ENCODE data around the gene NOS3.
"Not testable (repeated sequence)": the region's sequence is repeated elsewhere in the genome, so short reads cannot be mapped to it uniquely, and the experiment has no call there.

NOS3 gene

DNA sequence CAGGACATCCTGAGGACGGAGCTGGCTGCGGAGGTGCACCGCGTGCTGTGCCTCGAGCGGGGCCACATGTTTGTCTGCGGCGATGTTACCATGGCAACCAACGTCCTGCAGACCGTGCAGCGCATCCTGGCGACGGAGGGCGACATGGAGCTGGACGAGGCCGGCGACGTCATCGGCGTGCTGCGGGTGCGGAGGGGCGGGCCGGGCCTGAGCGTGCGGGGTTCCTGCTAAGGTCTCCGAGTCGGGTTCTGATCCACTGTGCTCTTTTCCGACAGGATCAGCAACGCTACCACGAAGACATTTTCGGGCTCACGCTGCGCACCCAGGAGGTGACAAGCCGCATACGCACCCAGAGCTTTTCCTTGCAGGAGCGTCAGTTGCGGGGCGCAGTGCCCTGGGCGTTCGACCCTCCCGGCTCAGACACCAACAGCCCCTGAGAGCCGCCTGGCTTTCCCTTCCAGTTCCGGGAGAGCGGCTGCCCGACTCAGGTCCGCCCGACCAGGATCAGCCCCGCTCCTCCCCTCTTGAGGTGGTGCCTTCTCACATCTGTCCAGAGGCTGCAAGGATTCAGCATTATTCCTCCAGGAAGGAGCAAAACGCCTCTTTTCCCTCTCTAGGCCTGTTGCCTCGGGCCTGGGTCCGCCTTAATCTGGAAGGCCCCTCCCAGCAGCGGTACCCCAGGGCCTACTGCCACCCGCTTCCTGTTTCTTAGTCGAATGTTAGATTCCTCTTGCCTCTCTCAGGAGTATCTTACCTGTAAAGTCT lies 23.1 kb downstream of the NOS3 start:
- DNase-seq (ENCODE audit: low read depth in 4 of 4, low spot score in 1 of 4), result peak; percentile 57 to 77 (median 70)

DNA sequence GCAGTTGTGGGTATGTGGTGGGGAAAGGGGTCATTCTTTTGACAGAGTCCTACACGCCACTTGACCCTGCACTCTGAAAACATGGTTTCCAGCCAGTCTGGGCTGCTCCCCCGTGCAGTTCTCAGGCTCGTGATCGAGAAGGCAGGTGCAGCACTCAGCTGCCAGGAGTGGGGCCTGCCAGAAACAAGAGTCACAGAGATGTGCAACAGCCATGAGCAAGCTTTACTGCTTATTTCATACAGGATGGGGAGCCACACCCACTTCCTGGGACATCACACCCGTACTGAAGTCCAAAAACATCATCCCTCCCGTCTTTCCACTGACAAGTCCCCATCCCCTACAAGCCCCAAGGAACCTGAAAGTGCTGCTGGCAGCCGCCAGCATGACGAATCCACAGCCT lies 24.1 kb downstream of the NOS3 start:
- DNase-seq (ENCODE audit: low read depth in 4 of 4, low spot score in 1 of 4), result no peak

GRCh38 chr7:151015967-151016366 lies 25.1 kb downstream of the NOS3 start:
- DNase-seq (ENCODE audit: low read depth in 4 of 4, low spot score in 1 of 4), result no peak

GRCh38 chr7:151016505-151016904 lies 25.7 kb downstream of the NOS3 start:
- no peak for DNase-seq (ENCODE audit: low read depth in 4 of 4, low spot score in 1 of 4)

DNA sequence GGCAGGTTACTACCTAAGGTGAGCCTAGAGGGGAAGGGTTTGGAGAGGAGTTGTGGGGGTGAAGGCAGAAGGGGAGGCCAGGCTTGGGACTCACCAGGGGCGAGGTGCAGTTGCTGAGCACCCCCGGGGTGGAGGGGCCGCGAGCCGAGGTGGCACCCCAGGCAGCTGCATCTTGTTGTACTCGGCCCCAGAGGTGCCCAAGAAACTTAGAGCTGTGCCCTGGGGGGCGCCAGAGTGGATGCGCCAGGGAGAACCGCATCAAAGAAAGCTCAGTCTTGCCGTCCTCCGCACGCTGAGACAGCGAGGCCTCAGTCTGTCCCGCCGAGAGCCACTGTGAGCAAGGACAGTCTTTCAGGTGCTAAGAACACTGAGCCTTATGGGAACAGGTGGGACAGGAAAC lies 26.1 kb downstream of the NOS3 start:
- no peak for DNase-seq (ENCODE audit: low read depth in 4 of 4, low spot score in 1 of 4)

DNA sequence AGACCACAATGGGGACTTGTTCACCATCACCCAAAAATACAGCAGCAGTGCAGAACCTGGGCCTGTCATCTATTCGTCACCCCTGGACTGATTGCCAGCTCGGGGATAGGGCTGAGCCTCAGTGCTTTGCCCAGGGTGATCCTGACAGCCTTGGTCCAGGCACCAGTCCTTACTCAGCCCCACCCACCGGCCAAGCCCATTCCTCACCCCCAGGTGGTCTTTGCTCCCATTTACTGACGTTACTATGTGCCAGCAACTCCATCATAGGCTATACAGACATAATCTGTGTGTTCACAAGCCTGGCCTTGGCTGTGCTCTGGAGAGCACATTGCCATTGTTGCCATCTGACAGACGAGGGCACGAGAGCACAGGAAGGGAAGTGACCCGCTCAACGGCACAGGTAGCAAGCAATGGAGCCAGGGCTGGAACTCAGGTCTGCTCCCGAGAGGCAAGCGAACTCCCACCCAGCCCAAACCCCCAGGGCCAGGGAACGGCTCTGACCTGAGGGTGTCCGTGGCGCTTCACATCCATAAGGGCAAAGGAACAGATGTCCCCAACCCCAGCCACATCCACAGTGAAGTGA lies 26.6 kb downstream of the NOS3 start:
- no peak for DNase-seq (ENCODE audit: low read depth in 4 of 4, low spot score in 1 of 4)

DNA sequence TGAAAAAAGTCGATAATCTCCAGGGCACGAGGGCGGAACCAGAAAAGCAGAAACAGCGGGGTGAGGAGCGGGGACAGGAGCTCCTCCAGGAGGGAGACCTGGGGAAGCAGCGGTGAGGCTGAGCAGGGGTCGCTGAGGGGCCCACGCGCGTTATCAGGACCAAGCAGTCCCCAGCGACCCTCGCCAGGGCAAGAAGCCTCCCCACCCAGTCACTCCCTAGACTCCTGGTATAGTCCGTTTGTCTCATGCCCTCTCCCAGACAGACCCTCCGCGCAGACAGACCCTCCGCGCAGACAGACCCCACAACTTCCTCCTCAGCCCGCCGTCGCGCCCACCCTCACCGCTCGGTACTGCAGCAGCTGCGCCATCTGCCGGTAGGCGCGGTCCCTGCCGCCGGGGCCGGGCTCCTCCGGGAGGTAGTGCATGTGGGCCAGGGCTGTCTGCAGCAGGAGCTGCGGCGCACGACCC lies 27.2 kb downstream of the NOS3 start:
- peak; percentile 61 to 77 (median 74) for DNase-seq (ENCODE audit: low read depth in 4 of 4, low spot score in 1 of 4)

DNA sequence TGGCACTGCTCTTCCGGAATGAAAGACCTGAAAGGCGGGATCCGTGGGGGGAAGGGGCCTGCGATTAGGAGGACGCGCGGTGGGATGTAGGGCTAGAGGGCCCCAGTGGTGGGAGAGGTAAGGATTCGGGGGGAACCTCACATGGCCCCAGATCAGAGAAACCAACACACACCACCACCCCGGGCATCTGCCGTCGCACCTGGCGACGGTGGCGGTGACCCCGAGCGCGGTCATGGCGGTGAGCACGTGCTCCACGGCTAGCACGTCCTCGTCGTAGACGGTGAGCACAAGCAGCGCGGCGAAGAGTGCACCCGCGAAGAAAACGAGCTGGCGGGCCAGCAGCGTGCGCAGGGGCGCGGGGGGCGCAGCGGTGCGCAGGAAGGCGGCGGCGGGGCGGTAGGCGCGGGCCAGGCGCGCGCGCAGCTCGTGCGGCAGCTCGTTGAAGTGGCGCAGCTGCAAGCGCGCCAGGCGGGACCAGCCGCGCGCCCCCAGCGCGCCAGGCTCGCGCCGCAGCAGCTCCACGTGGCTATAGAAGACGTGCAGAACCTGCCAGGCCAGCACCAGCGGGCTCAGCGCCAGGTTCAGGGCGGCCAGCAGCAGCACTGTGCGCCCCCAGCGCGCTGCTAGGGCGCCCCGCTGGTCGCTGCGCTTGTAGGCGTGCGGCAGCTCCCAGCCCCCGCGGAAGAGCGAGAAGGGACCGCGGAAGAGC lies 27.8 kb downstream of the NOS3 start:
- DNase-seq (ENCODE audit: low read depth in 4 of 4, low spot score in 1 of 4), result no peak

GRCh38 chr7:151019130-151019447 lies 28.3 kb downstream of the NOS3 start:
- no peak for DNase-seq (ENCODE audit: low read depth in 4 of 4, low spot score in 1 of 4)

- no peak for DNase-seq (ENCODE audit: low read depth in 4 of 4, low spot score in 1 of 4)
These were observed 29.4 kb downstream of the NOS3 start for GRCh38 chr7:151020231-151020630.

DNA sequence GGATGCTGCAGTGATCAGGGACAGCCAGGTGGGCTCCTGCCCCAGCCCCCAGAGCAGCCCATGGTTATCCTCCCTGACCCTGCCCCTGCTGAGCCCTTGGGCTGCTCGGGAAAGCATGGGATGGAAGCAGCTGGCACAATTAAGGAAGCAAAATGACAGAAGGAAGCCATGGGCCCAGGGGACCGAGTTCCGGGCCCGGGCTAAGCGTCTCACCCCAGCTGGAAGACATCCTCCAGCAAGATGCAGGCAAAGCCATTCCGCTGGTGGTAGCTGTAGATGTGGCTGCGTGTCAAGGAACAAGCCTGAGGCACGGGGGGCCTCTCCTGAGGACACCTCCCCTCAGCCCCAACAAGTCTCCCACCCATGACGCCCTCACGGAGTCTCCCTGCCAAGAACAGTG lies 32.4 kb downstream of the NOS3 start:
- DNase-seq (ENCODE audit: low read depth in 4 of 4, low spot score in 1 of 4), result no peak

DNA sequence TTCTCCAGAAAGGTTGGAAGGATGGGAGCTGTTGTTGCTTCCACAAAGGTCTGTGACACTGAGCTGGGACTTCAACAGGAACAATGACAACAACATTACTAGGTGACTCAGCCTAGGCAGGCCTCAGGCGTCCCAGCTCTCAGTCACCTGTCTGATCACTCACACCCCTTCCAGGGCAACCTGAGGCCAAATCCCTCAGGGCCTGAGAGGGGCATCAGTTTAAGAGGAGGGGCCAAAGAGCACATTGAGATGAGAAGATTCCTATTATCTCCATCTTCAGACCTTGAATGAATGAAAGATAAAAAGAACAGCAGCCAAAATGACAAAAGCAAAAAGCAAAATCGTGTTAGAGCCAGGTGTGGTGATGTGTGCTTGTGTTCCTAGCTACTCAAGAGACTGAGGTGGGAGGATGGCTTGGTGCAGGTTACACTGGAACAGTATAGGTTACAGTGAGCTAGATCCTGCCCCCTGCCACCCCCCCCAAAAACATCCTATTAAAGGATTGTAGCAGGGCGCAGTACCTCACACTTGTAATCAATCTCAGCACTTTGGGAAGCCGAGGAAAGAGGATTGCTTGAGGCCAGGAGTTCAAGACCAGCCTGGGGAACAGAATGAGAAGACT lies 33.7 kb downstream of the NOS3 start, which contains the start of gene ATG9B:
TSS of gene ATG9B (minus strand) at position 60 of the 622 bp plus-strand sequence. CDS start 71 bp downstream, outside the sequence.
- no peak for DNase-seq (ENCODE audit: low read depth in 4 of 4, low spot score in 1 of 4)

DNA sequence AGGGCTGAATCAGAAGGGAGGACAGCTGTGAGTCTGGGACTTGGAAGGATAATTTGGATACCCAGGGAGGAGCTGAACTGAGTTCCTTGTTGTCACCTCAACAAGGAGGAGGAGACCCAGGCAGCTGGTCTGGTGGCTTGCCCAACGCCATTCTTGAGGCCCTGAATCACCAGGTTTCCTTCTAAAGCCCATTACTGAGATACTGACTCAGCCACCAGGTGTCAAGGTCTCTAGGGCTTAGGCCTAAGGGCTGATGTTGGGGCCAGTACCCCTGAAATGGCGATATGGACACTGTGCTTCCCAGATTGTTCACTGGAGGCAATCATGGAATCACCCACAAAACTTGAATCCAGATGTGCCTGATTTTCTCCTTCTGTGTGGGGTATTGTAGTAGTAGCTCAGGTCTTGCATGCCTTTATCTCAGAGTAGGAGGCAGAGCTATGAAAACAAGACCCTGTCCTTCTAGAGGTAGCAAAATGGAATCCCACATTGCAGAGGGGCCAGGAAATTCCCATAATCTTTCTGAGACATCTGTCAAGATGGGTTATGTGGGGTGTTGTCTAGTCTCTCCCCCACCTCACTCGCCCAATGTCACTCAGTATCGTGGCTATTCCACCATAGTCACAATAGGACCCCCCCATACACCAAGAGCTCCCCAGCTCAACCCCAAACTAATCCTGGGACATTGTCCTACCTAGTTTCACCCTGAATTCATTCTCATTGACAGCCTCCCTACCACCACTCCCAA lies 35.3 kb downstream of the NOS3 start:
- no peak for DNase-seq (ENCODE audit: low read depth in 4 of 4, low spot score in 1 of 4)

- DNase-seq (ENCODE audit: low read depth in 4 of 4, low spot score in 1 of 4), result not testable (repeated sequence)
These were observed 36.2 kb downstream of the NOS3 start for GRCh38 chr7:151026771-151027727.

GRCh38 chr7:151027728-151028130 lies 36.9 kb downstream of the NOS3 start:
- DNase-seq (ENCODE audit: low read depth in 4 of 4, low spot score in 1 of 4), result not testable (repeated sequence)

DNA sequence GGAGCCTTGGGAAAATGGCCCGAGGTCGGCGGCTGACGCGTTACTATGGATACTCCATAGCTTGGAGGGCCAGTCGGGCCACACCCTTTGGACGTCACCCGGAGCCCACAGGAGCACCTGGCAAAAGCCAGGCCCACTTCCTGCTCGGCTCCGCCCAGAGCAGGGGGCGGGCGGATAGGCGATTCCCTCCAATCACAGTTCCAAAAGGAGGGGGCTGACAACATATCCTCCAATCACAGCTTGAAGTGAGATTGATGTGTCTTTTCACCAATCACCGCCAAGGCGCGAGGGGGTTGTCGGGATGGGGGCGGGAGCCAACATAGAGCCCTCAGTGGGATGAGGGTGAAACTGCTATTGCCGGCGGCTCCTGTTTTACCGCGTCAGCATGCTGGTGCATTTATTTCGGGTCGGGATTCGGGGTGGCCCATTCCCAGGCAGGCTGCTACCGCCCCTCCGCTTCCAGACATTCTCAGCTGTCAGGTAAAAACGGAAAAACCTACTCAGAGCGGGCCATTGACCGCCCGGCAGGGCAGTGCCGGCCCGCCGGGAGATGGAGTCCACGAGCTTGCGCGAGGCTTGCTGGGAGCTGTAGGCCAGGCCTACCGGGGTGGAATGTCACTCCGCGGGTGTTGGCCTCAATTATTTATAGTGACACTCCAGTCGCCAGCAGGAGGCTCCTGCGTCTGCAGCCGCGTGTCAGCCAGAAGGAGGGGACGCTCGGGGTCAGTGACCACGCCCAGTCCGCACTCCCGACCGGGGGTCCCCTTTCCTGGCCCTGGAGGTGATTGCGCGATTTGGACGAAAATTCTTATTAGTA lies 37.5 kb downstream of the NOS3 start, which contains the start of gene ABCB8:
TSS of gene ABCB8 (plus strand) at position 320 of the 817 bp plus-strand sequence. CDS start at position 386, 66 bp downstream.
- peak; percentile 91 to 98 (median 95) for DNase-seq (ENCODE audit: low read depth in 4 of 4, low spot score in 1 of 4)

DNA sequence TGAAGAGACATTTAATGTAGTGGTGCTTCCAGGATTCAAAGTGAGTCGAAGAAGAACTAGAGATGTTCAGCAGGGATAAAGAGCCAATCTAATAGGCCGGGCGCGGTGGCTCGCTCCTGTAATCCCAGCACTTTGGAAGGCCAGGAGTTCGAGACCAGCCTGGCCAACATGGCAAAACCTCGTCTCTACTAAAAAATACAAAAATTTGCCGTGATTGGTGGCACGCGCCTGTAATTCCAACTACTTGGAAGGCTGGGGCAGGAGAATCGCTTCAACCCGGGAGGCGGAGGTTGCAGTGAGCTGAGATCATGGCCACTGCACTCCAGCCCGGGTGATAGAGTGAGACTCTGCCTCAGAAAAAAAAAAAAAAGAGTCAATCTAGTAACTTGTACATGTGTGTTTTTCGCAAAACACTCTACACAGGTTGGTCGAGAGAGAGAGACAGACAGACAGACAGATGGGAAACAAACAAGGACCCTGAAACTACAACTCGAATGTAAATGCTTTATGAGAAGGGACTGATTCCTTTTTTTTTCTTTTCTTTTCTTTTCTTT lies 38.2 kb downstream of the NOS3 start:
- DNase-seq (ENCODE audit: low read depth in 4 of 4, low spot score in 1 of 4), result no peak

DNA sequence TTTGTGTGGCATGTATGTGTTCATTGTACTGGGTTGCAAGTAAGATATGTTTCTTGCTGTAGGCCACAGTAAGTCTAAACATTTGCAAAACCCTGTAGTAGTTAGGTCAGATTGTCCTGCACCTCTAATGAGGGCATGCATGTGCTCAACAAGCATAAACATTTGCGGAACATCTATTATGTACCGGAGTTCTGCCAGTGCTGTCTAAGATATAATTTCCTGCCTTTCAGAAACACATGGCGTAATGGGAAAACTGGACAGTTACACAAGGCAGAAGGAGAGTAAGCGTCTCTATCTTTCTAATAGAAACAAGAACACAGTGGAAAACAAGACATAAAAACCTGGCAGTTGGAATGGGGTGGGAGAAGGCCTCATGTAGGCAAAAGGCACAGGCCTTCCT lies 40.2 kb downstream of the NOS3 start:
- DNase-seq (ENCODE audit: low read depth in 4 of 4, low spot score in 1 of 4), result no peak

Measured in stimulated activated CD4-positive, alpha-beta T cell treated with anti-CD3 and anti-CD28 coated beads, Interleukin-1b, Interleukin-23, amount 100 ng/mL, for 24 hours (primary cell).